Retinal pigment epithelial cell (primary cell): ENCODE data around the gene ALKBH6.

ENCODE experiments used
- DNase-seq: peaks from one replicate; pipeline ENCODE4 v3.0.0-alpha.2; 2010; ENCODE audit warnings: low read depth
- H3K4me3 ChIP-seq: 2 replicates; pipeline ENCODE4 v1.5.1; 2011; ENCODE audit warnings: mild to moderate bottlenecking, low read length, control low read depth, moderate library complexity
- CTCF ChIP-seq: conservative IDR thresholded peaks from 2 replicates; pipeline ENCODE4 v1.5.1; 2011; ENCODE audit warnings: low read depth, low read length, control low read depth, inconsistent platforms

ALKBH6 gene

GRCh38 chr19:36003284-36003683 lies 10.7 kb downstream of the ALKBH6 start:
- TF ChIP-seq CTCF: no peak
- no peak for DNase-seq
- H3K4me3 ChIP-seq: no peak overlapping the region

GRCh38 chr19:36001605-36002004 lies 12.4 kb downstream of the ALKBH6 start:
- no peak overlapping the region for H3K4me3 ChIP-seq
- no peak for TF ChIP-seq CTCF
- DNase-seq: no peak

- DNase-seq: no peak
- H3K4me3 ChIP-seq: no peak overlapping the region
- no peak for TF ChIP-seq CTCF
Observed at GRCh38 chr19:35996777-35997176, 17.2 kb downstream of the ALKBH6 start.

- peak within 1 kb of the TSS; percentile 81 for H3K4me3 ChIP-seq
- peak; percentile 55 for DNase-seq
- TF ChIP-seq CTCF: no peak
Observed at GRCh38 chr19:35995048-35995993, 18.7 kb downstream of the ALKBH6 start, which contains the start of gene SDHAF1. Gene SDHAF1, plus strand, starts transcription at chr19:35995188. Its CDS starts 87 bp downstream, at chr19:35995275.

GRCh38 chr19:35993923-35994598 lies 20.0 kb downstream of the ALKBH6 start:
- H3K4me3 ChIP-seq: peak overlapping the region; percentile 81
- peak; percentile 34 for TF ChIP-seq CTCF
- DNase-seq: no peak

GRCh38 chr19:35992907-35993765 lies 20.9 kb downstream of the ALKBH6 start:
- no peak overlapping the region for H3K4me3 ChIP-seq
- no peak for TF ChIP-seq CTCF
- no peak for DNase-seq
